HepG2 (cell line): ENCODE measurements around the gene TMEM217. TPM values are rescaled to one million over a fixed set of nuclear protein-coding genes. Genes with fewer than 3 reads are reported as not detected.

ENCODE experiments used
- FOXO4 ChIP-seq: sonication (generic); formaldehyde crosslinking; conservative IDR thresholded peaks from 2 replicates; pipeline ENCODE4 v1.8.1; 2023; ENCODE audit warnings: missing genetic modification reagents
- GATAD2A ChIP-seq: IDR thresholded peaks from 2 replicates; pipeline ENCODE4 v1.6.1; 2016
- MAZ ChIP-seq, 2 experiments: sonication (generic) in 1 of 2; formaldehyde crosslinking in 1 of 2; IDR thresholded peaks; 2 replicates each; pipeline versions ENCODE4 v1.5.0 to v1.6.1; 2012 to 2020; ENCODE audit warnings: low read depth in 2 of 2, mild to moderate bottlenecking in 2 of 2, borderline replicate concordance in 1 of 2, improper control_type of control experiment in 1 of 2, low read length in 1 of 2, missing genetic modification reagents in 1 of 2, moderate library complexity in 1 of 2
- MYPOP ChIP-seq: sonication (generic); formaldehyde crosslinking; IDR thresholded peaks from 2 replicates; pipeline ENCODE4 v1.8.1; 2023; ENCODE audit warnings: mild to moderate bottlenecking, moderate library complexity, missing genetic modification reagents
- PCBP2 ChIP-seq: fragments of 200-400 bp; formaldehyde crosslinking; optimal IDR thresholded peaks from 2 replicates; pipeline ENCODE3; 2018; ENCODE audit warnings: low read length, low read depth; ENCODE audit not compliant: poor library complexity, severe bottlenecking
- PRDM10 ChIP-seq: sonication (generic); formaldehyde crosslinking; IDR thresholded peaks from 2 replicates; pipeline ENCODE4 v1.4.0; 2020; ENCODE audit warnings: low read depth, missing genetic modification reagents
- RFX5 ChIP-seq: IDR thresholded peaks from 2 replicates; pipeline ENCODE4 v1.6.1; 2011; ENCODE audit warnings: low read depth, low read length, improper control_type of control experiment
- SP2 ChIP-seq: sonication (generic); formaldehyde crosslinking; IDR thresholded peaks from 2 replicates; pipeline ENCODE4 v1.5.1; 2020; ENCODE audit warnings: mild to moderate bottlenecking, missing genetic modification reagents
- TEAD3 ChIP-seq: optimal IDR thresholded peaks from 2 replicates; pipeline ENCODE3; 2016; ENCODE audit warnings: borderline replicate concordance
- TMF1 ChIP-seq: sonication (generic); formaldehyde crosslinking; IDR thresholded peaks from 2 replicates; pipeline ENCODE4 v1.8.1; 2022; ENCODE audit warnings: low read depth, missing genetic modification reagents
- TP53 ChIP-seq: sonication (generic); formaldehyde crosslinking; conservative IDR thresholded peaks from 2 replicates; pipeline ENCODE4 v1.4.0; 2020; ENCODE audit warnings: missing genetic modification reagents
- XRCC5 ChIP-seq: fragments of 200-400 bp; formaldehyde crosslinking; optimal IDR thresholded peaks from 2 replicates; pipeline ENCODE3; 2017; ENCODE audit warnings: mild to moderate bottlenecking, low read length
- ZBTB7B ChIP-seq: sonication (generic); formaldehyde crosslinking; IDR thresholded peaks from 2 replicates; pipeline ENCODE4 v1.4.0; 2020; ENCODE audit warnings: missing genetic modification reagents
- ZNF280B ChIP-seq: sonication (generic); formaldehyde crosslinking; IDR thresholded peaks from 2 replicates; pipeline ENCODE4 v1.5.0; 2020; ENCODE audit warnings: missing genetic modification reagents, mild to moderate bottlenecking, borderline replicate concordance
- ZNF329 ChIP-seq: sonication (generic); formaldehyde crosslinking; IDR thresholded peaks from 2 replicates; pipeline ENCODE4 v1.9.0; 2021; ENCODE audit warnings: low read depth, mild to moderate bottlenecking, missing genetic modification reagents
- ZNF367 ChIP-seq: sonication (generic); formaldehyde crosslinking; IDR thresholded peaks from 2 replicates; pipeline ENCODE4 v1.4.0; 2020; ENCODE audit warnings: missing genetic modification reagents, borderline replicate concordance
- ZNF569 ChIP-seq: sonication (generic); formaldehyde crosslinking; IDR thresholded peaks from 2 replicates; pipeline ENCODE4 v1.5.0; 2020; ENCODE audit warnings: mild to moderate bottlenecking, missing genetic modification reagents, moderate library complexity, borderline replicate concordance
- ZNF629 ChIP-seq: sonication (generic); formaldehyde crosslinking; conservative IDR thresholded peaks from 2 replicates; pipeline ENCODE4 v1.5.0; 2020; ENCODE audit warnings: missing genetic modification reagents
- polyA plus RNA-seq, 8 experiments: library from polyadenylated mRNA; depleted of rRNA in 3 of 8; stranded (reverse) in 7 of 8; unstranded in 1 of 8; fragments of >200 nt; fragmentation: Illumina TruSeq in 4 of 8; extraction: Trizol in 4 of 8; gene quantifications; 2 replicates each; pipeline versions ENCODE4 v1.2.1 to v1.2.3, GENCODE V29; 2011 to 2016; ENCODE audit warnings: low read depth in 4 of 8, missing spikeins in 1 of 8, mixed read lengths in 1 of 8; ENCODE audit not compliant: insufficient read depth in 1 of 8
- total RNA-seq, 5 experiments: library from RNA; depleted of rRNA; stranded (reverse); fragments of >200 nt; fragmentation: Illumina TruSeq; extraction: Trizol; gene quantifications; 2 replicates each; pipeline ENCODE4 v1.2.3, GENCODE V29; 2016; ENCODE audit warnings: low read depth in 1 of 5

The TMEM217 gene
- total and polyA plus RNA-seq, 2 of the 13 experiments (the other 11 are each of a cell fraction or from before 2014, with no cell fraction given), result 2.3 to 3.4 TPM

GRCh38 chr6:37210313-37210968 lies 47.5 kb downstream of the TMEM217 start (continued):
- TF ChIP-seq XRCC5 (no peak), TP53 (no peak), ZNF367 (CRISPR knock-in tag) (no peak), TEAD3 (CRISPR knock-in tag) (peak; percentile 20), SP2 (CRISPR knock-in tag) (no peak), ZBTB7B (CRISPR knock-in tag) (no peak), ZNF329 (no peak), MYPOP (CRISPR knock-in tag) (no peak), GATAD2A (CRISPR knock-in tag) (peak; percentile 46; the same call in 1 of the 2 replicates), FOXO4 (CRISPR knock-in tag) (no peak), MAZ (IDR thresholded peaks at IDR 0.05; ENCODE audit: borderline replicate concordance, low read depth, low read length) (no peak), MAZ (CRISPR knock-in tag; IDR thresholded peaks at IDR 0.05; ENCODE audit: low read depth) (0 out of 2 replicates have a peak, but pooled peaks have one; percentile 56), TMF1 (no peak), PCBP2 (no peak), ZNF629 (CRISPR knock-in tag) (no peak), RFX5 (no peak), ZNF280B (CRISPR knock-in tag) (no peak), PRDM10 (no peak), ZNF569 (CRISPR knock-in tag) (no peak)
